IMR-90 (cell line): Measurements from ENCODE around the gene GCG. TPM values are rescaled to one million over a fixed set of nuclear protein-coding genes. Genes with fewer than 3 reads are reported as not detected.

ENCODE experiments used
- ATAC-seq: fragments of 200-7000 bp; cut with Tn5 transposase; 2 replicates; pipeline ENCODE4 v1.9.1; 2020; ENCODE audit warnings: low read depth, mild to moderate bottlenecking, moderate library complexity
- BruUV-seq: library from RNA; stranded (reverse); fragments of 400-500 nt; replicated peaks from 2 replicates; lab custom pipeline; 2021; lab: Mats Ljungman, UMichigan
- CTCF ChIA-PET: fragments of 300-600 bp; formaldehyde crosslinking; extraction: SDS; loops from one replicate; lab custom pipeline; 2021; ENCODE audit warnings: antibody characterized with exemption; lab: Yijun Ruan, JAX
- POLR2A ChIA-PET: fragments of 300-600 bp; sonication (Branson Sonifier 250); formaldehyde crosslinking; loops from one replicate; lab custom pipeline; 2022; ENCODE audit warnings: antibody characterized with exemption; ENCODE audit not compliant: unreplicated experiment; lab: Charles Lee
- DNase-seq: peaks from one replicate; pipeline ENCODE4 v3.0.0; 2013
- H2AFZ ChIP-seq: replicated peaks from 2 replicates; pipeline ENCODE3; 2013; ENCODE audit warnings: low read length, mild to moderate bottlenecking; ENCODE audit not compliant: poor library complexity
- H2AK5ac ChIP-seq: 2 replicates; pipeline ENCODE4 v1.6.1; 2013; ENCODE audit warnings: low read depth, low read length, inconsistent platforms
- H2AK9ac ChIP-seq: replicated peaks from 2 replicates; pipeline ENCODE3; 2013; ENCODE audit warnings: mild to moderate bottlenecking, low read depth, low read length, moderate library complexity; ENCODE audit not compliant: poor library complexity
- H2BK120ac ChIP-seq: 2 replicates; pipeline ENCODE4 v1.6.1; 2013; ENCODE audit warnings: low read depth, low read length, inconsistent platforms
- H2BK15ac ChIP-seq: 3 replicates; pipeline ENCODE4 v1.6.1; 2013; ENCODE audit warnings: low read depth, low read length, inconsistent platforms
- H2BK20ac ChIP-seq: 2 replicates; pipeline ENCODE4 v1.6.1; 2013; ENCODE audit warnings: low read depth, mild to moderate bottlenecking, inconsistent platforms, low read length, moderate library complexity
- H2BK5ac ChIP-seq: 2 replicates; pipeline ENCODE4 v1.6.1; 2013; ENCODE audit warnings: mild to moderate bottlenecking, low read depth, low read length, inconsistent platforms; ENCODE audit not compliant: poor library complexity, severe bottlenecking
- H3K14ac ChIP-seq: replicated peaks from 2 replicates; pipeline ENCODE4 v1.6.1; 2013; ENCODE audit warnings: low read depth, low read length, inconsistent platforms
- H3K18ac ChIP-seq: 2 replicates; pipeline ENCODE4 v1.6.1; 2013; ENCODE audit warnings: low read depth, low read length, control low read depth
- H3K23ac ChIP-seq: 2 replicates; pipeline ENCODE4 v1.6.1; 2013; ENCODE audit warnings: low read depth, low read length, inconsistent platforms
- H3K27ac ChIP-seq: 2 replicates; pipeline ENCODE4 v1.5.1; 2013; ENCODE audit warnings: mild to moderate bottlenecking, control low read depth, low read length; ENCODE audit not compliant: insufficient read depth
- H3K27me3 ChIP-seq: 2 replicates; pipeline ENCODE4 v1.6.1; 2013; ENCODE audit warnings: low read length; ENCODE audit not compliant: control insufficient read depth, insufficient read depth
- H3K36me3 ChIP-seq: 2 replicates; pipeline ENCODE4 v1.6.1; 2013; ENCODE audit warnings: low read length, mixed read lengths; ENCODE audit not compliant: control insufficient read depth, insufficient read depth
- H3K4ac ChIP-seq: 2 replicates; pipeline ENCODE4 v1.6.1; 2013; ENCODE audit warnings: low read depth, low read length, inconsistent platforms
- H3K4me1 ChIP-seq: 2 replicates; pipeline ENCODE4 v1.6.1; 2013; ENCODE audit warnings: low read length, mixed read lengths; ENCODE audit not compliant: control insufficient read depth, insufficient read depth
- H3K4me2 ChIP-seq: 2 replicates; pipeline ENCODE4 v1.6.1; 2013; ENCODE audit warnings: low read depth, mild to moderate bottlenecking, control low read depth, low read length, moderate library complexity
- H3K4me3 ChIP-seq: 2 replicates; pipeline ENCODE4 v1.5.1; 2013; ENCODE audit warnings: low read depth, mild to moderate bottlenecking, control low read depth, low read length, moderate library complexity; ENCODE audit not compliant: insufficient read depth
- H3K56ac ChIP-seq: 2 replicates; pipeline ENCODE4 v1.6.1; 2013; ENCODE audit warnings: low read length, inconsistent platforms; ENCODE audit not compliant: insufficient read depth; ENCODE audit errors: extremely low read depth
- H3K79me1 ChIP-seq, 2 experiments: 2 replicates each; pipeline ENCODE4 v1.6.1; 2013; ENCODE audit warnings: low read length in 2 of 2, inconsistent platforms in 1 of 2, low read depth in 1 of 2
- H3K9ac ChIP-seq: 2 replicates; pipeline ENCODE4 v1.6.1; 2013; ENCODE audit warnings: low read depth, low read length, control low read depth
- H3K9me1 ChIP-seq: 2 replicates; pipeline ENCODE4 v1.6.1; 2013; ENCODE audit warnings: low read length, inconsistent platforms; ENCODE audit not compliant: insufficient read depth
- H3K9me3 ChIP-seq: 2 replicates; pipeline ENCODE4 v1.6.1; 2013; ENCODE audit warnings: low read length; ENCODE audit not compliant: control insufficient read depth, insufficient read depth
- H4K20me1 ChIP-seq: 2 replicates; pipeline ENCODE4 v1.6.1; 2013; ENCODE audit warnings: low read length, inconsistent platforms; ENCODE audit not compliant: insufficient read depth
- H4K5ac ChIP-seq: 2 replicates; pipeline ENCODE4 v1.6.1; 2013; ENCODE audit warnings: mild to moderate bottlenecking, low read depth, low read length, control low read depth
- H4K8ac ChIP-seq, 2 experiments: 2 replicates each; pipeline ENCODE4 v1.6.1; 2013; ENCODE audit warnings: low read depth in 2 of 2, low read length in 2 of 2, control low read depth in 1 of 2, inconsistent platforms in 1 of 2
- H4K91ac ChIP-seq: 2 replicates; pipeline ENCODE4 v1.6.1; 2013; ENCODE audit warnings: low read depth, low read length, inconsistent platforms; ENCODE audit not compliant: insufficient read depth
- SMC3 ChIP-seq: fragments of 150-350 bp; IDR thresholded peaks from 2 replicates; pipeline ENCODE4 v1.6.1; 2016; ENCODE audit warnings: low read depth, mild to moderate bottlenecking, antibody characterized with exemption, low read length, moderate library complexity
- WGBS, 2 experiments: methylation state at CpG; one replicate each; pipeline versions ENCODE4 v1.1.5 to v1.1.7; 2013; ENCODE audit warnings: missing lambda C conversion rate in 2 of 2; ENCODE audit not compliant: insufficient read length in 1 of 2; ENCODE audit errors: extremely low coverage in 2 of 2; 5-methylcytosine and 5-hydroxymethylcytosine counted together
- dilution Hi-C: fragments of 300-500 bp; cut with HindIII; formaldehyde crosslinking; loops from one replicate; pipeline ENCODE4 v1.14.3; 2018; ENCODE audit warnings: low sequenced_read_pairs; ENCODE audit not compliant: unreplicated experiment
- in situ Hi-C: fragments of 300-500 bp; cut with MboI; formaldehyde crosslinking; loops from 3 replicates; pipeline ENCODE4 v1.14.3; 2019; ENCODE audit warnings: low sequenced_read_pairs, inconsistent platforms, mixed read lengths
- intact Hi-C: fragments of 100-400 bp; cut with micrococcal nuclease; formaldehyde crosslinking; loops from 2 replicates; pipeline ENCODE4 v1.10.0; 2022
- polyA plus RNA-seq, 3 experiments: library from polyadenylated mRNA; depleted of rRNA; stranded (reverse); fragments of >200 nt; gene quantifications; 2 replicates each; pipeline ENCODE4 v1.2.3, GENCODE V29; 2012; ENCODE audit warnings: low replicate concordance in 1 of 3
- total RNA-seq: library from RNA; depleted of rRNA; stranded (reverse); fragments of >200 nt; gene quantifications from 2 replicates; pipeline ENCODE4 v1.2.3, GENCODE V29; 2012

GCG gene
- total and polyA plus RNA-seq, 2 of the 4 experiments (the other 2 are of a cell fraction): not detected

DNA sequence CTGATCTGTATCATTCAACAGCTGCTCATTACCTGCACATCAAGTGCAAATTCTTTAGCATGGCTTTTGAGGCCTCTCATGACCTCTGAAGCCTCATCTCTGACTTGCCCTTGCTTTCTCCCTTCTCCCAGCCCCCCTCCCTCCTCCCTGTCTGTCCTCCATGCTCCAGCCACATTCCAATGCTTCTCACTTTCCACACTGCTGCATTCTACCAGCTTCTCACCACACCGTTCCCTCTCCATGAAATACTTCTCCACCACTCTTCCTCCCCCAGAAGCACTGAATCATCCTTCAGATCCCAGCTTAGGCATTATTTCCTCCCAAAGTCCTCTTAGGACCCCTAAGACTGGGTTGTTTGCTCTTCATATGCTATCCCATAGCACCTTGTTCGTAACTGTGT lies 26.9 kb downstream of the GCG start:
- WGBS, 2 experiments: 30% methylated on average over 1 of the region's 2 CpGs; no CpG with 5 or more reads in 1 of the 2 experiments
- dilution Hi-C loops: no loop called here

More for the DNA sequence above, 26.9 kb downstream of the GCG start:
- Histone ChIP-seq H3K4me2 (no peak overlapping the region), H3K9me1 (no peaks in the 10 kb centered on the region), H3K79me1 (no peaks in the 10 kb centered on the region), H3K4me1 (peaks cover 5% of the 10 kb centered on the region; the same call in 1 of the 2 replicates), H4K8ac (no peak overlapping the region), H2BK5ac (no peak overlapping the region), H4K91ac (0 out of 2 replicates have a peak overlapping the region, but pooled peaks have one; percentile 6), H3K27me3 (peaks cover 2% of the 10 kb centered on the region; the same call in 1 of the 2 replicates), H2BK20ac (0 out of 2 replicates have a peak overlapping the region, but pooled peaks have one; percentile 9), H4K5ac (no peak overlapping the region), H3K4me3 (no peak overlapping the region), H3K36me3 (no peaks in the 10 kb centered on the region), H3K9ac (no peak overlapping the region), H3K4ac (no peak overlapping the region), H2BK120ac (peak overlapping the region; percentile 10), H3K18ac (no peak overlapping the region), H4K20me1 (no peaks in the 10 kb centered on the region), H2AFZ (no peak overlapping the region), H2BK15ac (no peak overlapping the region), H3K27ac (no peak overlapping the region), H3K23ac (no peak overlapping the region), H2AK9ac (no peak overlapping the region), H2AK5ac (no peak overlapping the region; the same call in 1 of the 2 replicates), H3K56ac (no peak overlapping the region), H3K9me3 (no peaks in the 10 kb centered on the region), H3K14ac (no peak overlapping the region)
- in situ Hi-C loops (loop anchor here (5.0 to 10.0 kb wide), 2 partner anchors 120 to 538 kb away; no protein-coding TSS in a partner anchor), intact Hi-C loops (loop anchor here (2.0 to 10.0 kb wide), 2 partner anchors 118 to 700 kb away; no protein-coding TSS in a partner anchor)
- TF ChIP-seq SMC3: no peak
- ChIA-PET CTCF (interaction anchor here (0.6 to 3.6 kb wide), 8 partner anchors 17 to 673 kb away, joined by 3 to 21 read pairs (median 4); no protein-coding TSS in a partner anchor), POLR2A (no interaction called here)
- ATAC-seq (peak; percentile 76), DNase-seq (peak; percentile 19)
- no TSS peak for BruUV-seq
